HEK293 (cell line): ENCODE measurements around the gene IL18R1.
A peak's percentile ranks its signal among the peaks of the same experiment; 100 is the strongest.

Experiments
- CTCF ChIA-PET: fragments of 350-600 bp; formaldehyde crosslinking; extraction: SDS; loops from one replicate; lab custom pipeline; 2021; ENCODE audit warnings: antibody characterized with exemption; lab: Yijun Ruan, JAX
- POLR2A ChIA-PET: fragments of 300-600 bp; formaldehyde crosslinking; extraction: SDS; loops from one replicate; lab custom pipeline; 2020; ENCODE audit warnings: antibody characterized with exemption, inconsistent platforms; lab: Yijun Ruan, JAX
- H3K27ac ChIP-seq: fragments of 200-500 bp; sonication (Bioruptor generic); 2 replicates; pipeline ENCODE4 v1.5.1; 2014; ENCODE audit warnings: low read depth, low read length, control low read depth, inconsistent platforms; ENCODE audit errors: extremely low read depth
- H3K36me3 ChIP-seq, 2 experiments: fragments of 200-500 bp in 1 of 2; sonication (Bioruptor generic) in 1 of 2; 1 replicate in 1 of 2; 2 replicates in 1 of 2; pipeline ENCODE4 v1.5.1; 2014 to 2017; ENCODE audit warnings: inconsistent platforms in 2 of 2, low read length in 2 of 2; ENCODE audit not compliant: control insufficient read depth in 2 of 2, insufficient read depth in 1 of 2
- H3K4me1 ChIP-seq: fragments of 200-500 bp; sonication (Bioruptor generic); 2 replicates; pipeline ENCODE4 v1.5.1; 2014; ENCODE audit warnings: mild to moderate bottlenecking, low read length, inconsistent platforms; ENCODE audit not compliant: control insufficient read depth, insufficient read depth
- H3K4me3 ChIP-seq: 2 replicates; pipeline ENCODE4 v1.5.1; 2011; ENCODE audit warnings: low read depth, mild to moderate bottlenecking, control low read depth, low read length, moderate library complexity
- H3K9me3 ChIP-seq: fragments of 200-500 bp; sonication (Bioruptor generic); 2 replicates; pipeline ENCODE4 v1.5.1; 2014; ENCODE audit warnings: low read depth, low read length, inconsistent platforms; ENCODE audit not compliant: control insufficient read depth, insufficient read depth
- GLI4 ChIP-seq: fragments of 450-650 bp; formaldehyde crosslinking; IDR thresholded peaks from 2 replicates; pipeline ENCODE4 v1.5.1; 2016; ENCODE audit warnings: missing biosample characterization, missing genetic modification characterization
- KLF9 ChIP-seq: fragments of 450-650 bp; formaldehyde crosslinking; IDR thresholded peaks from 2 replicates; pipeline ENCODE4 v1.5.1; 2016; ENCODE audit warnings: missing biosample characterization, missing genetic modification characterization, low read depth
- OVOL3 ChIP-seq: fragments of 450-650 bp; formaldehyde crosslinking; IDR thresholded peaks from 2 replicates; pipeline ENCODE4 v1.5.1; 2016; ENCODE audit warnings: missing biosample characterization, missing genetic modification characterization
- SETDB1 ChIP-seq: IDR thresholded peaks from one replicate; pipeline ENCODE4 v1.6.1; 2017; ENCODE audit warnings: mild to moderate bottlenecking, low read length, moderate library complexity, mixed read lengths; ENCODE audit not compliant: insufficient read length
- ZBTB17 ChIP-seq: fragments of 450-650 bp; formaldehyde crosslinking; IDR thresholded peaks from 2 replicates; pipeline ENCODE4 v1.5.1; 2016; ENCODE audit warnings: missing biosample characterization, missing genetic modification characterization
- ZBTB21 ChIP-seq: fragments of 450-650 bp; formaldehyde crosslinking; IDR thresholded peaks from 2 replicates; pipeline ENCODE4 v1.5.1; 2017; ENCODE audit warnings: missing biosample characterization, missing genetic modification characterization
- ZFP3 ChIP-seq: fragments of 450-650 bp; formaldehyde crosslinking; IDR thresholded peaks from 2 replicates; pipeline ENCODE4 v1.5.1; 2016; ENCODE audit warnings: low read depth, missing biosample characterization, missing genetic modification characterization
- ZNF132 ChIP-seq: fragments of 450-650 bp; formaldehyde crosslinking; IDR thresholded peaks from 2 replicates; pipeline ENCODE4 v1.5.1; 2017; ENCODE audit warnings: missing biosample characterization, missing genetic modification characterization, borderline replicate concordance
- ZNF24 ChIP-seq: fragments of 450-650 bp; formaldehyde crosslinking; IDR thresholded peaks from 2 replicates; pipeline ENCODE4 v1.5.1; 2016; ENCODE audit warnings: missing biosample characterization, missing genetic modification characterization
- ZNF350 ChIP-seq: fragments of 450-650 bp; formaldehyde crosslinking; IDR thresholded peaks from 2 replicates; pipeline ENCODE4 v1.5.0; 2017; ENCODE audit warnings: missing biosample characterization, mild to moderate bottlenecking, missing genetic modification characterization
- ZNF423 ChIP-seq: fragments of 450-650 bp; formaldehyde crosslinking; IDR thresholded peaks from 2 replicates; pipeline ENCODE4 v1.5.1; 2016; ENCODE audit warnings: missing biosample characterization, missing genetic modification characterization
- ZNF433 ChIP-seq: fragments of 450-650 bp; formaldehyde crosslinking; IDR thresholded peaks from 2 replicates; pipeline ENCODE4 v1.5.1; 2016; ENCODE audit warnings: missing biosample characterization, missing genetic modification characterization, low read depth
- ZNF48 ChIP-seq: fragments of 450-650 bp; formaldehyde crosslinking; IDR thresholded peaks from 2 replicates; pipeline ENCODE4 v1.5.1; 2016; ENCODE audit warnings: missing biosample characterization, missing genetic modification characterization
- ZNF529 ChIP-seq: fragments of 450-650 bp; formaldehyde crosslinking; IDR thresholded peaks from 2 replicates; pipeline ENCODE4 v1.5.1; 2017; ENCODE audit warnings: missing genetic modification characterization, missing biosample characterization; ENCODE audit not compliant: insufficient replicate concordance
- ZNF548 ChIP-seq: fragments of 450-650 bp; formaldehyde crosslinking; IDR thresholded peaks from 2 replicates; pipeline ENCODE4 v1.5.1; 2016; ENCODE audit warnings: missing biosample characterization, missing genetic modification characterization
- ZNF623 ChIP-seq: fragments of 450-650 bp; formaldehyde crosslinking; IDR thresholded peaks from 2 replicates; pipeline ENCODE4 v1.5.1; 2016; ENCODE audit warnings: missing biosample characterization, missing genetic modification characterization
- ZNF660 ChIP-seq: fragments of 450-650 bp; IDR thresholded peaks from 2 replicates; pipeline ENCODE4 v1.5.1; 2018; ENCODE audit warnings: missing biosample characterization, mild to moderate bottlenecking, missing genetic modification characterization
- ZNF747 ChIP-seq: fragments of 450-650 bp; formaldehyde crosslinking; IDR thresholded peaks from 2 replicates; pipeline ENCODE4 v1.5.1; 2016; ENCODE audit warnings: missing biosample characterization, missing genetic modification characterization
- ZNF830 ChIP-seq: fragments of 450-650 bp; IDR thresholded peaks from 2 replicates; pipeline ENCODE4 v1.5.0; 2018; ENCODE audit warnings: missing biosample characterization, missing genetic modification characterization, low read depth, mild to moderate bottlenecking, moderate library complexity
- ZNF843 ChIP-seq: fragments of 450-650 bp; formaldehyde crosslinking; IDR thresholded peaks from 2 replicates; pipeline ENCODE4 v1.5.1; 2016; ENCODE audit warnings: missing biosample characterization, missing genetic modification characterization
- ZSCAN30 ChIP-seq: fragments of 450-650 bp; IDR thresholded peaks from 2 replicates; pipeline ENCODE4 v1.5.1; 2018; ENCODE audit warnings: missing biosample characterization, mild to moderate bottlenecking, missing genetic modification characterization, moderate library complexity
- TF ChIP-seq, protein P1 (sequence below): fragments of 450-650 bp; formaldehyde crosslinking; IDR thresholded peaks from 2 replicates; pipeline ENCODE4; 2016; ENCODE audit warnings: missing biosample characterization, missing genetic modification characterization
- TF ChIP-seq, protein P2 (sequence below): fragments of 450-650 bp; formaldehyde crosslinking; IDR thresholded peaks from 2 replicates; pipeline ENCODE4 v1.5.1; 2016; ENCODE audit warnings: missing biosample characterization, missing genetic modification characterization
- TF ChIP-seq, protein P3 (sequence below): fragments of 450-650 bp; formaldehyde crosslinking; IDR thresholded peaks from 2 replicates; pipeline ENCODE4 v1.5.1; 2016; ENCODE audit warnings: missing biosample characterization, missing genetic modification characterization
- TF ChIP-seq, protein P4 (sequence below): fragments of 450-650 bp; formaldehyde crosslinking; IDR thresholded peaks from 2 replicates; pipeline ENCODE4 v1.5.1; 2016; ENCODE audit warnings: missing biosample characterization, missing genetic modification characterization, borderline replicate concordance

IL18R1 gene

DNA sequence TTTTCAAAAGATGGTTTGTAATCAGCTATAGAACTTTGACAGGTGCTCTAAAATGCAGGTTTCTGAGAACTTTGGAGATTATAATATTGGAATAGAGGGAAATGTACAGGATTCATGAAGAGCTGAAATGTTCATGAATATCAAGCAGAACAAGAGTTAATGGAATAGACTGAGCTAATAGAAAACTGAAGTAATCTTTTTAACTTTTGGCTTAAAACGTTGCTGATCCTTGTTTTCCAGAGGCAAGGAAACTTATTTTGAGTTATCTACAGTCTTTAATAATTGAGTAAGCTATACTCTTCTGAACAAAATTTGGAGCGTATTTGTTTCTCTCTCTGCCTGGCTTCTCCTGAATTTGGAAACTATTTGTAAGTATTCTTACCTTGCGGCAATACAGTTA is 56.6 kb downstream of the IL18R1 start:
- Histone ChIP-seq H3K36me3 (no peaks in the 10 kb centered on the region), H3K4me1 (no peaks in the 10 kb centered on the region), H3K27ac (no peak overlapping the region), H3K9me3 (no peaks in the 10 kb centered on the region), H3K4me3 (no peak overlapping the region)
- ChIA-PET POLR2A (no interaction called here), CTCF (no interaction called here)
- TF ChIP-seq SETDB1: peak; percentile 94
- TF ChIP-seq ZNF623 (tag by site-specific recombination): no peak

DNA sequence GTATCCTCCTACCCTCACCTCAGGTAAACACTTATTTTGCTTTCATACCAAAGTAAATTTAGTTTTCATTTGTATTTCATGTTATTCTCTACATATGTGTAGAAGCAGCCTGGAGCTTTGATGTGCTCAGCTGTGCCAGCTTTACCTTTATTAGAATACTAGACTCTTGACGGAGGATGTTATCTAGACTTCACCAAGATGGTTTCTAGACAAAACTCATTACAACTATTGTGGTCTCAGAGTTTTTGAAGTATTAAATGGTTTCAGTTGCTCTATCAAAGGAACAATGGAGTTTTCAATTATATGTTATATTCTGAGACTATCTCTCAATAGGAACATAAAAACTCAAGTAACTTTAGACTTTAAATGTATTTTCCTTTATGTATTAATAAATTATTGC is 62.4 kb downstream of the IL18R1 start:
- no peaks in the 10 kb centered on the region for H3K36me3 ChIP-seq
- TF ChIP-seq ZFP3 (no peak), ZNF132 (tag by site-specific recombination) (no peak), ZBTB17 (tag by site-specific recombination) (no peak), ZNF843 (no peak), ZNF830 (tag by site-specific recombination) (no peak), OVOL3 (tag by site-specific recombination) (no peak), ZNF747 (tag by site-specific recombination) (no peak), ZNF24 (tag by site-specific recombination) (no peak), ZNF350 (tag by site-specific recombination) (no peak), ZNF529 (tag by site-specific recombination) (no peak), ZNF423 (tag by site-specific recombination) (no peak), ZNF48 (tag by site-specific recombination) (no peak), ZSCAN30 (tag by site-specific recombination) (no peak), ZNF433 (tag by site-specific recombination) (no peak), ZNF548 (no peak)
- TF ChIP-seq, protein P1, sequence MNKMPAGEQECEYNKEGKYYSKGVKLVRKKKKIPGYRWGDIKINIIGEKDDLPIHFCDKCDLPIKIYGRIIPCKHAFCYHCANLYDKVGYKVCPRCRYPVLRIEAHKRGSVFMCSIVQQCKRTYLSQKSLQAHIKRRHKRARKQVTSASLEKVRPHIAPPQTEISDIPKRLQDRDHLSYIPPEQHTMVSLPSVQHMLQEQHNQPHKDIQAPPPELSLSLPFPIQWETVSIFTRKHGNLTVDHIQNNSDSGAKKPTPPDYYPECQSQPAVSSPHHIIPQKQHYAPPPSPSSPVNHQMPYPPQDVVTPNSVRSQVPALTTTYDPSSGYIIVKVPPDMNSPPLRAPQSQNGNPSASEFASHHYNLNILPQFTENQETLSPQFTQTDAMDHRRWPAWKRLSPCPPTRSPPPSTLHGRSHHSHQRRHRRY (tag by site-specific recombination): no peak
- TF ChIP-seq, protein P2, sequence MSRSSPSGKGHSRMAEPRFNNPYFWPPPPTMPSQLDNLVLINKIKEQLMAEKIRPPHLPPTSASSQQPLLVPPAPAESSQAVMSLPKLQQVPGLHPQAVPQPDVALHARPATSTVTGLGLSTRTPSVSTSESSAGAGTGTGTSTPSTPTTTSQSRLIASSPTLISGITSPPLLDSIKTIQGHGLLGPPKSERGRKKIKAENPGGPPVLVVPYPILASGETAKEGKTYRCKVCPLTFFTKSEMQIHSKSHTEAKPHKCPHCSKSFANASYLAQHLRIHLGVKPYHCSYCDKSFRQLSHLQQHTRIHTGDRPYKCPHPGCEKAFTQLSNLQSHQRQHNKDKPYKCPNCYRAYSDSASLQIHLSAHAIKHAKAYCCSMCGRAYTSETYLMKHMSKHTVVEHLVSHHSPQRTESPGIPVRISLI (tag by site-specific recombination): no peak
- TF ChIP-seq, all 188 proteins: peak for 0
- POLR2A ChIA-PET: no interaction called here
- no peak overlapping the region for H3K4me3 ChIP-seq
- no peaks in the 10 kb centered on the region for H3K9me3 ChIP-seq
- CTCF ChIA-PET: no interaction called here
- H3K27ac ChIP-seq: no peak overlapping the region
- no peaks in the 10 kb centered on the region for H3K4me1 ChIP-seq

DNA sequence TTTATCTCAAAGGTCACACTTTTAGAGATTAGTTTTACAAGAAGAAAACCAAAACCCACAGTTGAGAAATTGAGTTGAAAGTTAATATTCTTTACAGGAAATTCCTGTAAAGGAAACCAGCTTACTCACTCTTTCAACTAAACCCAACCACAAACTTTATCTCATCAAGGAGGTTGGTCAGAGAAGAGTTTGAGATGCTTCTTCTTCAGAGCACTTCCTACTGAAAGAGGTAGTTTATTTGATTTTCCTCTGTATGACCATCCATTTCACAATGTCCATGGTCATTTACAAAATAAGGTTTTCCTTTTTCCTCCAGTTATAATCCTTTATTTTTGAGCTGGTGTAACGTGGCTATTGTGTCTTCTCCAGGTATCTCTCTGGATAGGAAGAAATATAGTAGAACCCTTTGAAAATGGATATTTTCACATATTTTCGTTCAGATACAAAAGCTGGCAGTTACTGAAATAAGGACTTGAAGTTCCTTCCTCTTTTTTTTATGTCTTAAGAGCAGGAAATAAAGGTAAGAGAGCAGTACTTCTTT is 62.9 kb downstream of the IL18R1 start:
- H3K27ac ChIP-seq: no peak overlapping the region
- H3K4me3 ChIP-seq: no peak overlapping the region
- H3K9me3 ChIP-seq: no peaks in the 10 kb centered on the region
- POLR2A ChIA-PET: no interaction called here
- H3K36me3 ChIP-seq: no peaks in the 10 kb centered on the region
- CTCF ChIA-PET: interaction anchor here (0.7 kb wide), 1 partner anchor 9 kb away, joined by 3 read pairs; no protein-coding TSS in a partner anchor
- no peaks in the 10 kb centered on the region for H3K4me1 ChIP-seq
- TF ChIP-seq, protein P3, sequence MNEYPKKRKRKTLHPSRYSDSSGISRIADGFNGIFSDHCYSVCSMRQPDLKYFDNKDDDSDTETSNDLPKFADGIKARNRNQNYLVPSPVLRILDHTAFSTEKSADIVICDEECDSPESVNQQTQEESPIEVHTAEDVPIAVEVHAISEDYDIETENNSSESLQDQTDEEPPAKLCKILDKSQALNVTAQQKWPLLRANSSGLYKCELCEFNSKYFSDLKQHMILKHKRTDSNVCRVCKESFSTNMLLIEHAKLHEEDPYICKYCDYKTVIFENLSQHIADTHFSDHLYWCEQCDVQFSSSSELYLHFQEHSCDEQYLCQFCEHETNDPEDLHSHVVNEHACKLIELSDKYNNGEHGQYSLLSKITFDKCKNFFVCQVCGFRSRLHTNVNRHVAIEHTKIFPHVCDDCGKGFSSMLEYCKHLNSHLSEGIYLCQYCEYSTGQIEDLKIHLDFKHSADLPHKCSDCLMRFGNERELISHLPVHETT (tag by site-specific recombination): no peak
- TF ChIP-seq, protein P4, sequence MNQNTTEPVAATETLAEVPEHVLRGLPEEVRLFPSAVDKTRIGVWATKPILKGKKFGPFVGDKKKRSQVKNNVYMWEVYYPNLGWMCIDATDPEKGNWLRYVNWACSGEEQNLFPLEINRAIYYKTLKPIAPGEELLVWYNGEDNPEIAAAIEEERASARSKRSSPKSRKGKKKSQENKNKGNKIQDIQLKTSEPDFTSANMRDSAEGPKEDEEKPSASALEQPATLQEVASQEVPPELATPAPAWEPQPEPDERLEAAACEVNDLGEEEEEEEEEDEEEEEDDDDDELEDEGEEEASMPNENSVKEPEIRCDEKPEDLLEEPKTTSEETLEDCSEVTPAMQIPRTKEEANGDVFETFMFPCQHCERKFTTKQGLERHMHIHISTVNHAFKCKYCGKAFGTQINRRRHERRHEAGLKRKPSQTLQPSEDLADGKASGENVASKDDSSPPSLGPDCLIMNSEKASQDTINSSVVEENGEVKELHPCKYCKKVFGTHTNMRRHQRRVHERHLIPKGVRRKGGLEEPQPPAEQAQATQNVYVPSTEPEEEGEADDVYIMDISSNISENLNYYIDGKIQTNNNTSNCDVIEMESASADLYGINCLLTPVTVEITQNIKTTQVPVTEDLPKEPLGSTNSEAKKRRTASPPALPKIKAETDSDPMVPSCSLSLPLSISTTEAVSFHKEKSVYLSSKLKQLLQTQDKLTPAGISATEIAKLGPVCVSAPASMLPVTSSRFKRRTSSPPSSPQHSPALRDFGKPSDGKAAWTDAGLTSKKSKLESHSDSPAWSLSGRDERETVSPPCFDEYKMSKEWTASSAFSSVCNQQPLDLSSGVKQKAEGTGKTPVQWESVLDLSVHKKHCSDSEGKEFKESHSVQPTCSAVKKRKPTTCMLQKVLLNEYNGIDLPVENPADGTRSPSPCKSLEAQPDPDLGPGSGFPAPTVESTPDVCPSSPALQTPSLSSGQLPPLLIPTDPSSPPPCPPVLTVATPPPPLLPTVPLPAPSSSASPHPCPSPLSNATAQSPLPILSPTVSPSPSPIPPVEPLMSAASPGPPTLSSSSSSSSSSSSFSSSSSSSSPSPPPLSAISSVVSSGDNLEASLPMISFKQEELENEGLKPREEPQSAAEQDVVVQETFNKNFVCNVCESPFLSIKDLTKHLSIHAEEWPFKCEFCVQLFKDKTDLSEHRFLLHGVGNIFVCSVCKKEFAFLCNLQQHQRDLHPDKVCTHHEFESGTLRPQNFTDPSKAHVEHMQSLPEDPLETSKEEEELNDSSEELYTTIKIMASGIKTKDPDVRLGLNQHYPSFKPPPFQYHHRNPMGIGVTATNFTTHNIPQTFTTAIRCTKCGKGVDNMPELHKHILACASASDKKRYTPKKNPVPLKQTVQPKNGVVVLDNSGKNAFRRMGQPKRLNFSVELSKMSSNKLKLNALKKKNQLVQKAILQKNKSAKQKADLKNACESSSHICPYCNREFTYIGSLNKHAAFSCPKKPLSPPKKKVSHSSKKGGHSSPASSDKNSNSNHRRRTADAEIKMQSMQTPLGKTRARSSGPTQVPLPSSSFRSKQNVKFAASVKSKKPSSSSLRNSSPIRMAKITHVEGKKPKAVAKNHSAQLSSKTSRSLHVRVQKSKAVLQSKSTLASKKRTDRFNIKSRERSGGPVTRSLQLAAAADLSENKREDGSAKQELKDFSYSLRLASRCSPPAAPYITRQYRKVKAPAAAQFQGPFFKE (tag by site-specific recombination): no peak
- no peak for TF ChIP-seq ZBTB21
- TF ChIP-seq ZNF660 (tag by site-specific recombination): no peak
- no peak for TF ChIP-seq GLI4 (tag by site-specific recombination)
- TF ChIP-seq KLF9 (tag by site-specific recombination): no peak
